ENCODE data around the gene POMC. TPM values are rescaled to one million over a fixed set of nuclear protein-coding genes. Genes with fewer than 3 reads are reported as not detected.
A peak's percentile ranks its signal among the peaks of the same experiment; 100 is the strongest.
"Not testable (repeated sequence)": the region's sequence is repeated elsewhere in the genome, so short reads cannot be mapped to it uniquely, and the experiment has no call there.

POMC gene
- total and polyA plus RNA-seq, 2 experiments from 2014 or later: 4.4 to 6.0 TPM

DNA sequence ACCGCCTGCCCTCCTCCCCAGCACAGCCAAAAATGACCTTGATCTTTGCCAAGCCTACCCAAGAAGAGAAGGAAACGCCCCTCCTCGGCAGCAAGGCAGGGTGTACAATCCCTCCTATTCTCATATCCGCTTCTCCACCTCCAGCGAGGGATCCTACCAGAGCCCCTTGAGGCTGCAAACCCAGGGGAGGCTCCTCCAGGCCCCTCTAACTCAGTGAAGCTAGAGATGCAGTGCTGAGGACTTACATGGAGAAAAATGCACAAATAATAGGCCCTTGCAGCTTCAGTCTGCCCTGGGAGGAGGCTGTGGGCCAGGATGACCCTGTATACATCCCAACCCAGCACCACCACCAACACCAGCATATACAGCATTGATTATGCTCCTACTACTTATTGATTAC is 46.9 kb upstream of the POMC start:
- 75% methylated on average over 5 of the region's 5 CpGs for WGBS (ENCODE audit: low lambda C conversion rate, missing lambda C conversion rate)
- no peaks in the 10 kb centered on the region for H3K4me1 ChIP-seq (ENCODE audit: insufficient read depth)
- H3K4me2 ChIP-seq: peak overlapping the region; percentile 86
- peak overlapping the region; percentile 81 for H3K27ac ChIP-seq
- H2AFZ ChIP-seq: peak overlapping the region; percentile 99
- no peaks in the 10 kb centered on the region for H4K20me1 ChIP-seq (ENCODE audit: insufficient read depth, poor library complexity, severe bottlenecking)
- H3K79me2 ChIP-seq: no peaks in the 10 kb centered on the region
- TF ChIP-seq EZH2 (IDR thresholded peaks at IDR 0.05; ENCODE audit: borderline replicate concordance): no peak
- TF ChIP-seq EZH2phosphoT487 (IDR thresholded peaks at IDR 0.05; ENCODE audit: low read depth, severe bottlenecking, unreplicated experiment): no peak
- TF ChIP-seq, protein P1, sequence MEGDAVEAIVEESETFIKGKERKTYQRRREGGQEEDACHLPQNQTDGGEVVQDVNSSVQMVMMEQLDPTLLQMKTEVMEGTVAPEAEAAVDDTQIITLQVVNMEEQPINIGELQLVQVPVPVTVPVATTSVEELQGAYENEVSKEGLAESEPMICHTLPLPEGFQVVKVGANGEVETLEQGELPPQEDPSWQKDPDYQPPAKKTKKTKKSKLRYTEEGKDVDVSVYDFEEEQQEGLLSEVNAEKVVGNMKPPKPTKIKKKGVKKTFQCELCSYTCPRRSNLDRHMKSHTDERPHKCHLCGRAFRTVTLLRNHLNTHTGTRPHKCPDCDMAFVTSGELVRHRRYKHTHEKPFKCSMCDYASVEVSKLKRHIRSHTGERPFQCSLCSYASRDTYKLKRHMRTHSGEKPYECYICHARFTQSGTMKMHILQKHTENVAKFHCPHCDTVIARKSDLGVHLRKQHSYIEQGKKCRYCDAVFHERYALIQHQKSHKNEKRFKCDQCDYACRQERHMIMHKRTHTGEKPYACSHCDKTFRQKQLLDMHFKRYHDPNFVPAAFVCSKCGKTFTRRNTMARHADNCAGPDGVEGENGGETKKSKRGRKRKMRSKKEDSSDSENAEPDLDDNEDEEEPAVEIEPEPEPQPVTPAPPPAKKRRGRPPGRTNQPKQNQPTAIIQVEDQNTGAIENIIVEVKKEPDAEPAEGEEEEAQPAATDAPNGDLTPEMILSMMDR (IDR thresholded peaks at IDR 0.05; ENCODE audit: poor library complexity): no peak
- no peaks in the 10 kb centered on the region for H3K27me3 ChIP-seq
- H3K4me3 ChIP-seq: no peak overlapping the region
- H3K9me2 ChIP-seq (replicated peaks; ENCODE audit: insufficient read depth): no peaks in the 10 kb centered on the region
- no peaks in the 10 kb centered on the region for H3K36me3 ChIP-seq (replicated peaks; ENCODE audit: insufficient read depth, low read depth)
- DNase-seq (ENCODE audit: low spot score): no peak
- H3K9me3 ChIP-seq (ENCODE audit: low read depth): no peaks in the 10 kb centered on the region

DNA sequence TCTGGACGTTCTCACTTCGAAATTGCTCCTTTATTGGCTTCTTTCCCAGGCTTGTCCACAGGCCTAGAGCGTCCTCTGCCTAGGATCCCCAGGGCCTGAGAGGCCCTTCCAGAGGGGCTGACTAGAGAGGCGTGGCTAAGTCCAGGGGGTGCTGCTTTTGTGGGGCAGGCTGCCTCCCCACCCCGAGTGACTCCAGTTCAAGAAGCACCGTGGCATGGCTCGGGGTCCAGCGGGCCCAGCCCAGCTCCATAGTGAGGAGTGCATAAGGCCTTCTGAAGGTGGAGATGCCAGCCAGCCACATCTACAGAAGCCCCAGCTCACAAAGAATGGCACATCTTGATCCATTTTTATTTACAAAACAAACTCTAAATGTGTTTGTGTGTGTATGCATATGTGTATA is 44.8 kb upstream of the POMC start:
- no peak overlapping the region for H3K4me2 ChIP-seq
- H3K4me1 ChIP-seq (ENCODE audit: insufficient read depth): no peaks in the 10 kb centered on the region
- H3K27ac ChIP-seq: no peak overlapping the region
- H2AFZ ChIP-seq: no peak overlapping the region
- DNase-seq (ENCODE audit: low spot score): no peak
- H3K27me3 ChIP-seq: no peaks in the 10 kb centered on the region
- H3K9me3 ChIP-seq (ENCODE audit: low read depth): no peaks in the 10 kb centered on the region
- TF ChIP-seq EZH2phosphoT487 (IDR thresholded peaks at IDR 0.05; ENCODE audit: low read depth, severe bottlenecking, unreplicated experiment) (no peak), EZH2 (IDR thresholded peaks at IDR 0.05; ENCODE audit: borderline replicate concordance) (no peak)
- TF ChIP-seq, protein P1 (IDR thresholded peaks at IDR 0.05; ENCODE audit: poor library complexity): no peak
- no peaks in the 10 kb centered on the region for H3K36me3 ChIP-seq (replicated peaks; ENCODE audit: insufficient read depth, low read depth)
- H3K79me2 ChIP-seq: no peaks in the 10 kb centered on the region
- 80% methylated on average over 8 of the region's 8 CpGs for WGBS (ENCODE audit: low lambda C conversion rate, missing lambda C conversion rate)
- no peaks in the 10 kb centered on the region for H4K20me1 ChIP-seq (ENCODE audit: insufficient read depth, poor library complexity, severe bottlenecking)
- H3K4me3 ChIP-seq: no peak overlapping the region
- H3K9me2 ChIP-seq (replicated peaks; ENCODE audit: insufficient read depth): no peaks in the 10 kb centered on the region

DNA sequence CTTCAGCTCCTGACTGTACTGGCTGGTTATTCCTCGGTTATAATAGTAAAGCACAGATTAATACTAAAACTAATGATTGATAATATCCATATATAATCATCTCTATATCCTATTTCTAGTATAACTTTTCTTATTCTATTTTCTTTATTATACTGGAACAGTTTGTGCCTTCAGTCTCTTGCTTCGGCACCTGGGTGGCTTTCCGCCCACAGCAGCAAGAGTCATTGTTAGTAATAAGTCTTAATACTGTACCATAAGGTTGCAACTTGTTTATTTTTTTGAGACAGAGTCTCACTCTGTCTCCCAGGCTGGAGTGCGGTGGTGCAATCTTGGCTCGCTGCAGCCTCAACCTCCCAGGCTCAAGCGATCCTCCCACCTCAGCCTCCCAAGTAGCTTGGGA is 42.5 kb upstream of the POMC start:
- 98% methylated on average over 6 of the region's 6 CpGs for WGBS (ENCODE audit: low lambda C conversion rate, missing lambda C conversion rate)
- H3K27me3 ChIP-seq; H3K9me2 ChIP-seq (replicated peaks; ENCODE audit: insufficient read depth); H3K4me2 ChIP-seq; H3K9me3 ChIP-seq (ENCODE audit: low read depth); H3K4me3 ChIP-seq; H2AFZ ChIP-seq; H4K20me1 ChIP-seq (ENCODE audit: insufficient read depth, poor library complexity, severe bottlenecking); H3K79me2 ChIP-seq; H3K27ac ChIP-seq; H3K4me1 ChIP-seq (ENCODE audit: insufficient read depth); DNase-seq (ENCODE audit: low spot score); H3K36me3 ChIP-seq (replicated peaks; ENCODE audit: insufficient read depth, low read depth): not testable (repeated sequence)

DNA sequence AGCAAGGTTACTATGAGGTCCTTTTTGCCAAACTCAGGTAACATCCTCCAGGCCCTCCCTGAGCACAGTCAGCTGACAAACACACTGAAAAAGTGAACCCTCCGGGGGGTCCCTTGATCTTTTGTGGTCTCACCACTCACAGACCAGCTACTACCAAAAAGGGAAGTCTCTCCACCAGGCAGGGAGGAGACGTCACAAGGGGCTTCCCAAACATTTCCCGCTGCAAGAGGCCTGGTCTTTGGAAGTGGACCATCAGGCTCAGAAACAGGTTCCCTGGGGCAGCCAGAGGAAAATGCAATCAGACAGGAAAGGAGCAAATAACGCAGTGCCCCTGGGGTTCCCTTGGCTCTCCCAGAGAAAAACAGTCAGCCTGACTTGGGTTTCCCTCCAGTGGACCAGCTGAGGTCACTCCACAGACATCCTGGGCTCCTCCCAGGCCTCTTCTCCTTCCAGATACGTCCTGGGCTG is 38.7 kb upstream of the POMC start:
- no peak overlapping the region for H3K4me3 ChIP-seq
- WGBS (ENCODE audit: low lambda C conversion rate, missing lambda C conversion rate): 73% methylated on average over 5 of the region's 5 CpGs
- no peaks in the 10 kb centered on the region for H3K4me1 ChIP-seq (ENCODE audit: insufficient read depth)
- no peak for TF ChIP-seq EZH2 (IDR thresholded peaks at IDR 0.05; ENCODE audit: borderline replicate concordance)
- no peak for TF ChIP-seq EZH2phosphoT487 (IDR thresholded peaks at IDR 0.05; ENCODE audit: low read depth, severe bottlenecking, unreplicated experiment)
- TF ChIP-seq, protein P1 (IDR thresholded peaks at IDR 0.05; ENCODE audit: poor library complexity): no peak
- no peak overlapping the region for H2AFZ ChIP-seq
- H3K27ac ChIP-seq: no peak overlapping the region
- no peaks in the 10 kb centered on the region for H3K79me2 ChIP-seq
- no peak overlapping the region for H3K4me2 ChIP-seq
- DNase-seq (ENCODE audit: low spot score): no peak
- no peaks in the 10 kb centered on the region for H3K36me3 ChIP-seq (replicated peaks; ENCODE audit: insufficient read depth, low read depth)
- no peaks in the 10 kb centered on the region for H3K27me3 ChIP-seq
- no peaks in the 10 kb centered on the region for H3K9me2 ChIP-seq (replicated peaks; ENCODE audit: insufficient read depth)
- H4K20me1 ChIP-seq (ENCODE audit: insufficient read depth, poor library complexity, severe bottlenecking): no peaks in the 10 kb centered on the region
- no peaks in the 10 kb centered on the region for H3K9me3 ChIP-seq (ENCODE audit: low read depth)

Data from hepatocyte (in vitro differentiated cells).